Endothelial cell of umbilical vein (primary cell): ENCODE data around the gene CXCL13. TPM values are rescaled to one million over a fixed set of nuclear protein-coding genes. Genes with fewer than 3 reads are reported as not detected.

Source experiments
- BruUV-seq: library from RNA; stranded (reverse); fragments of 400-500 nt; replicated peaks from 2 replicates; lab custom pipeline; 2021; lab: Mats Ljungman, UMichigan
- CTCF ChIA-PET: fragments of 300-600, 350-600 bp; sonication (Branson Sonifier 250); formaldehyde crosslinking; loops from one replicate; lab custom pipeline; 2021; ENCODE audit warnings: antibody characterized with exemption, inconsistent platforms; lab: Charles Lee
- POLR2A ChIA-PET: fragments of 300-600, 350-600 bp; sonication (Branson Sonifier 250); formaldehyde crosslinking; loops from one replicate; lab custom pipeline; 2021; ENCODE audit warnings: antibody characterized with exemption, inconsistent platforms; lab: Charles Lee
- DNase-seq: peaks from one replicate; pipeline ENCODE4 v3.0.0-alpha.2; 2011; ENCODE audit warnings: low read depth, low spot score
- FAIRE-seq: peaks from 2 replicates; lab custom pipeline; 2011; peaks lifted over from hg19 to GRCh38; lab: Jason Lieb, UNC
- H2AFZ ChIP-seq: 2 replicates; pipeline ENCODE4 v1.6.0; 2012; ENCODE audit warnings: low read depth, low read length, control low read depth, inconsistent platforms
- H3K27ac ChIP-seq: 2 replicates; pipeline ENCODE4 v1.5.1; 2011; ENCODE audit warnings: low read depth, mild to moderate bottlenecking, control low read depth, low read length, moderate library complexity; ENCODE audit not compliant: insufficient read depth
- H3K27me3 ChIP-seq, 2 experiments: 2 replicates each; pipeline versions ENCODE4 v1.6.0 to v1.6.1; 2011; ENCODE audit warnings: low read length in 2 of 2, mixed read lengths in 1 of 2; ENCODE audit not compliant: control insufficient read depth in 2 of 2, insufficient read depth in 2 of 2
- H3K36me3 ChIP-seq, 2 experiments: 2 replicates in 1 of 2; 3 replicates in 1 of 2; pipeline ENCODE4 v1.5.1; 2011; ENCODE audit warnings: low read length in 2 of 2, mild to moderate bottlenecking in 1 of 2, moderate library complexity in 1 of 2; ENCODE audit not compliant: control insufficient read depth in 2 of 2, insufficient read depth in 2 of 2; ENCODE audit errors: extremely low read depth in 1 of 2
- H3K4me1 ChIP-seq: 3 replicates; pipeline ENCODE4 v1.5.1; 2011; ENCODE audit warnings: mild to moderate bottlenecking, low read length; ENCODE audit not compliant: control insufficient read depth, insufficient read depth; ENCODE audit errors: extremely low read depth
- H3K4me2 ChIP-seq: 2 replicates; pipeline ENCODE4 v1.6.1; 2011; ENCODE audit warnings: low read length, control low read depth, mixed read lengths; ENCODE audit not compliant: insufficient read depth
- H3K4me3 ChIP-seq, 3 experiments: fragments of 200-600 bp in 1 of 3; sonication (generic), shearing (Covaris generic) in 1 of 3; replicated peaks in 1 of 3; 2 replicates each; pipeline ENCODE4 v1.5.1; 2011 to 2016; ENCODE audit warnings: control low read depth in 3 of 3, low read length in 3 of 3, mild to moderate bottlenecking in 2 of 3, inconsistent platforms in 1 of 3, low read depth in 1 of 3, moderate library complexity in 1 of 3; ENCODE audit not compliant: insufficient read depth in 1 of 3
- H3K79me2 ChIP-seq: 2 replicates; pipeline ENCODE4 v1.6.0; 2012; ENCODE audit warnings: low read length, inconsistent platforms; ENCODE audit not compliant: control insufficient read depth, insufficient read depth
- H3K9ac ChIP-seq: replicated peaks from 2 replicates; pipeline ENCODE3; 2011; ENCODE audit warnings: low read length, control low read depth; ENCODE audit not compliant: insufficient read depth; ENCODE audit errors: extremely low read depth
- H3K9me1 ChIP-seq: replicated peaks from 3 replicates; pipeline ENCODE4 v1.6.0; 2011; ENCODE audit warnings: mild to moderate bottlenecking, low read length; ENCODE audit not compliant: control insufficient read depth, insufficient read depth; ENCODE audit errors: extremely low read depth
- H3K9me3 ChIP-seq: replicated peaks from 2 replicates; pipeline ENCODE4 v1.5.1; 2012; ENCODE audit warnings: low read length, inconsistent platforms; ENCODE audit not compliant: control insufficient read depth, insufficient read depth
- H4K20me1 ChIP-seq: replicated peaks from 2 replicates; pipeline ENCODE3; 2011; ENCODE audit warnings: mild to moderate bottlenecking, low read length; ENCODE audit not compliant: control insufficient read depth, insufficient read depth; ENCODE audit errors: extremely low read depth
- CTCF ChIP-seq, 2 donors: IDR thresholded peaks; 1 replicate in 1 of 2; 2 replicates in 1 of 2; pipeline ENCODE4 v1.5.1; 2011; ENCODE audit warnings: low read length in 2 of 2, mild to moderate bottlenecking in 2 of 2, moderate library complexity in 2 of 2, control low read depth in 1 of 2, inconsistent platforms in 1 of 2, low read depth in 1 of 2; ENCODE audit not compliant: insufficient read depth in 1 of 2; ENCODE audit errors: extremely low read depth in 1 of 2
- EZH2 ChIP-seq: IDR thresholded peaks from 2 replicates; pipeline ENCODE4 v1.6.1; 2012; ENCODE audit warnings: borderline replicate concordance, low read depth, mild to moderate bottlenecking, moderate library complexity, low read length, inconsistent platforms; ENCODE audit not compliant: severe bottlenecking
- JUN ChIP-seq: IDR thresholded peaks from 2 replicates; pipeline ENCODE4 v1.6.1; 2011; ENCODE audit warnings: borderline replicate concordance, low read depth; ENCODE audit not compliant: insufficient read length, insufficient read depth
- MYC ChIP-seq: IDR thresholded peaks from one replicate; pipeline ENCODE4 v1.6.1; 2011; ENCODE audit warnings: mild to moderate bottlenecking, low read depth, low read length
- POLR2A ChIP-seq: IDR thresholded peaks from 2 replicates; pipeline ENCODE4 v1.6.1; 2012; ENCODE audit warnings: low read depth, mild to moderate bottlenecking, control low read depth, low read length
- dilution Hi-C: fragments of 300-500 bp; cut with MboI; formaldehyde crosslinking; loops from one replicate; pipeline ENCODE4 v1.15.0; 2019; ENCODE audit warnings: low sequenced_read_pairs; ENCODE audit not compliant: extremely low pct_ligation_motif_present
- intact Hi-C: fragments of 100-400 bp; cut with micrococcal nuclease; formaldehyde crosslinking; loops from one replicate; pipeline ENCODE4 v1.10.0; 2022
- polyA plus RNA-seq, 4 experiments: library from polyadenylated mRNA; depleted of rRNA in 3 of 4; stranded (reverse) in 3 of 4; unstranded in 1 of 4; fragments of >200 nt; gene quantifications; 2 replicates each; pipeline versions ENCODE4 v1.2.1 to v1.2.3, GENCODE V29; 2011 to 2012; ENCODE audit warnings: missing spikeins in 1 of 4
- total RNA-seq: library from RNA; stranded (reverse); gene quantifications from 2 replicates; pipeline ENCODE4 v1.2.3, GENCODE V29; 2021

Gene CXCL13
- total and polyA plus RNA-seq, 2 donors (not counting 3 experiments of a cell fraction or from before 2014, with no cell fraction given): not detected

GRCh38 chr4:77629885-77630284 is 24.3 kb downstream of the CXCL13 start:
- intact Hi-C loops (loop anchor here (10.0 kb wide), 1 partner anchor 185 kb away; the partner anchor contains the start of gene CNOT6L), dilution Hi-C loops (no loop called here)

More at GRCh38 chr4:77629885-77630284, 24.3 kb downstream of the CXCL13 start:
- no peak overlapping the region for H3K9ac ChIP-seq
- no peak overlapping the region for H3K4me2 ChIP-seq
- DNase-seq (no peak), FAIRE-seq (no peak)
- no peaks in the 10 kb centered on the region for H3K27me3 ChIP-seq
- no peak overlapping the region for H3K4me3 ChIP-seq
- no peaks in the 10 kb centered on the region for H3K79me2 ChIP-seq
- H2AFZ ChIP-seq: no peak overlapping the region
- no peaks in the 10 kb centered on the region for H3K9me3 ChIP-seq
- ChIA-PET POLR2A (no interaction called here), CTCF (interaction anchor here (1.0 to 2.0 kb wide), 5 partner anchors 9 to 69 kb away, joined by 3 to 11 read pairs (median 5); no protein-coding TSS in a partner anchor)
- no peak for TF ChIP-seq JUN
- TF ChIP-seq CTCF (IDR thresholded peaks at IDR 0.05; ENCODE audit: extremely low read depth in 1 of 2, insufficient read depth in 1 of 2, low read depth in 1 of 2, low read length in 2 of 2): no peak
- no peak for TF ChIP-seq MYC
- no peak for TF ChIP-seq EZH2
- TF ChIP-seq POLR2A: no peak
- no peak overlapping the region for H3K27ac ChIP-seq
- BruUV-seq: no TSS peak
- no peaks in the 10 kb centered on the region for H4K20me1 ChIP-seq
- no peaks in the 10 kb centered on the region for H3K36me3 ChIP-seq
- H3K4me1 ChIP-seq: no peaks in the 10 kb centered on the region
- no peaks in the 10 kb centered on the region for H3K9me1 ChIP-seq
